ENCODE results near the gene DHCR24.

- TF ChIP-seq POLR2AphosphoS5 (IDR thresholded peaks at IDR 0.05; ENCODE audit: low read depth, low read length) (no peak), TAF1 (IDR thresholded peaks at IDR 0.05; ENCODE audit: borderline replicate concordance, insufficient read depth, low read length) (no peak), SIN3A (IDR thresholded peaks at IDR 0.05; ENCODE audit: borderline replicate concordance, insufficient read depth, low read length) (no peak)
Measured at GRCh38 chr1:54835131-54835898, 51.7 kb downstream of the DHCR24 start.

Measured in PFSK-1 (cell line).